Stimulated activated CD4-positive, alpha-beta T cell treated with anti-CD3 and anti-CD28 coated beads, Interleukin-2, amount 100 ng/mL, for 48 hours (primary cell): ENCODE results near the gene SRGAP1.

ENCODE experiments used
- DNase-seq, 2 donors: peaks; one replicate each; pipeline ENCODE4 v3.0.0-alpha.2; 2020

The SRGAP1 gene

DNA sequence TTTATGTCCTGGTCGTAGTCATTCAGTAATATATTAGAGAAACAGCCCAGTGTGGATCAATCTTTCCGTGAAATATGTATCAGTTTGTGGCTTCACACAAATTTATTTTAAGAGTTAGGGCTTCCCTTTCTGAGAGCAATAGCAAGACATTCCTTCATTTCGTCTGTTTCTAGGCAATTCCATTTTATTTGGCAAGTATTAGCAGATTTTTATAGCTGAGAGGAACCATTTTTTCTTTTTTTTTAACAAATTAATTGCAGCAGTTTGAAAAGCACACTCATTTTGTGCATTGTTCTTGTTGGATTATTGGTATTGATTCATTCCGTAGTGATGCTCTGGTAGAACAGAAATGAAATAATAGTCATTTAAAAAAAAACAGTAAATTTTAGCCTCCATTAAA is 132.9 kb downstream of the SRGAP1 start:
- DNase-seq = no peak

DNA sequence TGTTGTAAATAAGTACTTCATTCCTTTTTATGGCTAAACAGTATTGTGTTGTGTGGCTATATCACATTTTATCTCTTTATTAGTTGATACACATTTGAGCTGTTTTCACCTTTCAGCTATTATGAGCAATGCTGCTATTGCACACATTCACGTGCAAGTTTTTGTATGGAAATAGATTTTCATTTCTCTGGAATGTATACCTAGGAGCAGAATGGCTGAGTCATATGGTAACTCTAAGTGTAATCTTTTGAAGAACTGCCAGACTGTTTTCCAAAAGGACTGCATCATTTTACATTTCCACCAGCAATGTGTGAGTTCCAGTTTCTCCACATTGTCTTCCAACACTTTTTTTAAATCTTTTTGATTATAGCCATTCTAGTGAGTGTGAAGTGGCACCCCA is 134.0 kb downstream of the SRGAP1 start:
- DNase-seq = no peak

- DNase-seq = no peak
Observed at GRCh38 chr12:63980211-63980610, 135.7 kb downstream of the SRGAP1 start.

- DNase-seq = no peak
Observed at GRCh38 chr12:63981343-63981742, 136.8 kb downstream of the SRGAP1 start.

GRCh38 chr12:63982604-63983295 is 138.2 kb downstream of the SRGAP1 start:
- DNase-seq = no peak

GRCh38 chr12:63985456-63985855 is 141.0 kb downstream of the SRGAP1 start:
- DNase-seq = no peak

GRCh38 chr12:63985945-63986344 is 141.4 kb downstream of the SRGAP1 start:
- DNase-seq = no peak

- no peak for DNase-seq
Observed at GRCh38 chr12:63989301-63989845, 144.9 kb downstream of the SRGAP1 start.

GRCh38 chr12:63990828-63991547 is 146.5 kb downstream of the SRGAP1 start:
- no peak for DNase-seq

DNA sequence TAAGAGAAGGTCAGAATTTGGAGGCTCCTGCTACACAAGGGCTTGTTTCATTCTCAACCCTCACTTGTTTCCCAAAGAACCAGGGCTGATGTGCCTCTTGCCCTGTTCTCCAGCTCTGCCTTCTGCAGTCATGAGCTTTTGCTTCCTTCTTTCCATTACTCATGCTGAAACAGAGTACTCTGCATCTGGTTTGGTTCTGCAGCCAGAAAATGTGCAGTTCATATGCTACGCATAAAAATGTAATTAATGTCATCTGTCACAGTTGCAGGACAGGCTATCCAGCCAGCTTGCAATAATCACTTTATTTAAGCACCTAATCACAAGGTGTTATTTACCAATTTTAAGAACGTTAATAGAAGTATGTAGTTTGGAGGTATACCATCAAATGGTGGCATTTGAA is 150.2 kb downstream of the SRGAP1 start:
- no peak for DNase-seq

DNA sequence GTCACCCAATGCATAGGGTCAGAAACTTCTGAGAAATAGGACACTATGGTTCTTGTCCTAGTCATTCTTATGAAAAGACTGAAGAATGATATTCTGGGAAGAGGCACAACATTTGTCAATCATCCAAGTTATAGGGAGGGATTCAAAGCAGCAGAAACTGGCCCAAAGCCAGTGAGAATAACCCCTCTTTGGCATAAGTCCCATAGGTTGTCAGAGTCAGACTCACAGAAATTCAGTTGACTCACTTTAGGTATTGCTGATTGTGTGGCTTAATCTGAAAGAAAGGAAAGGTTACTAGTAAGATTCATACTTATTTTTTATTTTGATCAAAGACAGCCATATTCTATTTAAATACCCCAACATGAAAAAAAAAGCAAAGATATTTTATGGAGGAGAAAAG is 151.0 kb downstream of the SRGAP1 start:
- no peak for DNase-seq

GRCh38 chr12:63996556-63996955 is 152.1 kb downstream of the SRGAP1 start:
- DNase-seq = no peak

GRCh38 chr12:63997198-63997597 is 152.7 kb downstream of the SRGAP1 start:
- DNase-seq = no peak

- DNase-seq = no peak
Observed at GRCh38 chr12:63998584-63998983, 154.1 kb downstream of the SRGAP1 start.

- DNase-seq = no peak
Observed at GRCh38 chr12:63999853-64000252, 155.4 kb downstream of the SRGAP1 start.

DNA sequence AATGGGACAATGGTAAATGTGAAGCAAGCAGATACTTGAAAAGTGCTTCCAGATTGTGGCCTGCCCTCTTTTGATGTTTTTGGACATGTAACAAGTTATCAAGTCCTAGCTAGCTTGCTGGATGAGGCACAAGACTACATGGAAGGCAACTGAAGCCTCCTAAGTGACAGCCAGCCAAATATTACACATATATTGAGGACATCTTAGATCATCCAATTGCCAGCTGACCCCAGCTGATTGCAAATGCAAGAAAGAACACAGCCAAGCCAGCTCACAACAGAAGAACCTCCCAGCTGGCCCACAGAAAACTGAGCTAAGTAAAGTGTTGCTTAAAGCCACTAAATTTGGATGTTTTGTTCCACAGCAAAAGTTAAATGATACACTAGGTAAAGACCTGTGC is 156.9 kb downstream of the SRGAP1 start:
- no peak for DNase-seq

DNA sequence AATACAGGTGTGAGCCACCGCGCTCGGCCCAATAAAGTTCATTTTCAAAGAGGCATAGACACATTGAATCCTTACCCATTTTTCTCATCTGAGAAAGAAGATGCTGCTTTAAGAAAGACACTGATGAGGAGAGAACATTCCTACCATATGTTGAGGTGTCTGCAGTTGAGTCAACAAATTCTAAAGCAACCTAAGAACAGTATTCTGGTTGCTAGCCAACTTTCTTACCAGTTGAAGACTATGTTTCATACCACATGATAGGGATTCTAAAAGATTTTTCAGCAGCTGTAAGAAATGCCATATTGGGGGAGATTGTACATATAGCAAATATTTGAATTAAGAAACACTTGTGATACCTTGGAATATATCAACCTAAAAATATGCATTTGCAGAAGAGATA is 160.1 kb downstream of the SRGAP1 start:
- DNase-seq = no peak

DNA sequence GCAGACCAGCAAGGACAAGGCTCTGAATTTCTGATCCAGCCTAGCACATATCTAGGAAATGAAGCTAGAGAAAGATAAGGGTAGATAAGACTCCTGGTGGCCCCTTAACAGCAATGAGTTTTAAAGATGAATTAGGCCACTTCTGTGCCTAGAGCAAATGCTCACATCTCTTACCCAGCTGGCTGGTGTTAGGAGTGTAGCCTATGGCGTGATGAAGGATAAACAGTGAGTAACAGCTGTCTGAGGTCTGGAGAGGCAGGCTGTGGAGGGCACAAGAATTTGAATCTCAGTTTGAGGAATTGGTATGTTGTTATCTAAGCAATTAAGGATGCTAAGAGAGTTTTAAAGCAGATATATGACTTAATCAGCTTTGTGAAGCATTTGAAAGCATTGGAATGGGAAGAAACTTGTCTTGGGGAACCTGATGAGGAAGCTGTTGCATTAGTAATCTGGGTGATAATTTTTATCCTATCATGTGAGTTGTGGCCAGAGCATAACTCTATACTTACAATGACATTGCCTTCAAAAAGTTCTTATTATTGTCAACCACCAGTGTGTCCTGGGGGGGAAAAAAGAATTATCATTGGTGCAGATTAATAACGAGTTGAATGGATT is 161.8 kb downstream of the SRGAP1 start:
- DNase-seq = no peak

GRCh38 chr12:64007853-64008252 is 163.4 kb downstream of the SRGAP1 start:
- no peak for DNase-seq

- DNase-seq = no peak
Observed at GRCh38 chr12:64008596-64008995, 164.1 kb downstream of the SRGAP1 start.

DNA sequence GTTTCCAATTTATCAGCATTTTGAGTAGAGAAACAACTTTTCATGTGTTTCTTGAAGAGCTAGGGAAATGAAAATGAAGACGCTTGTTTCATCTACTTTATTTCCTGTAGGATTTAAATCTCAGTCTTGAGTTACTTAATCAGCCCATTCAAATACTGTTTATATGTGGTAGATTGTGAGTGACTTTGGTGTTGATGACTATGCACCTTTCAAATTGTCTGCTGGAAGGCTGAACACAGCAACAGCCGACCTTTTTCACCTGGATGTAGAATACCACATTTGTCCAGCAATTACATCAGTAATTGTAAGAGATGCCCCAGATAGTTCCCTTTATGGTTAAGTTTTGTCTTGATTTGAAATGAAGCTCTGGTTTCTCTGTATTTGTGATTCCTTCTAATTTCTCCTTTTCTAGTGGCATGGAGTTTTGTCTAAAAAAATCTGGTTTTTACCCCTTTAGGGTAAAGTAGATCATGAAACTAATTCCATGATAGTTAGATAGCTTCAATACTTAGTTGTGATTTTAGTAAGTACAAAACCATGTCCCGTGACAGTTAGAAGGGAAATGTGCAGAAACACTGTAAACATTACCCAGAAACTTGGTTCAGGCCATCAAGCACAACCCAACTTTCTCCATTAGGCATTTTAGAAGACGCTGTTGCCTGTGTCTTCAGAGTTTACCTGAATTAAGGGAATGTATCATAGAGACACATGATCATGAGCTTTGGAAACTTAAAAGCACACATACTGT is 165.0 kb downstream of the SRGAP1 start:
- DNase-seq = no peak

DNA sequence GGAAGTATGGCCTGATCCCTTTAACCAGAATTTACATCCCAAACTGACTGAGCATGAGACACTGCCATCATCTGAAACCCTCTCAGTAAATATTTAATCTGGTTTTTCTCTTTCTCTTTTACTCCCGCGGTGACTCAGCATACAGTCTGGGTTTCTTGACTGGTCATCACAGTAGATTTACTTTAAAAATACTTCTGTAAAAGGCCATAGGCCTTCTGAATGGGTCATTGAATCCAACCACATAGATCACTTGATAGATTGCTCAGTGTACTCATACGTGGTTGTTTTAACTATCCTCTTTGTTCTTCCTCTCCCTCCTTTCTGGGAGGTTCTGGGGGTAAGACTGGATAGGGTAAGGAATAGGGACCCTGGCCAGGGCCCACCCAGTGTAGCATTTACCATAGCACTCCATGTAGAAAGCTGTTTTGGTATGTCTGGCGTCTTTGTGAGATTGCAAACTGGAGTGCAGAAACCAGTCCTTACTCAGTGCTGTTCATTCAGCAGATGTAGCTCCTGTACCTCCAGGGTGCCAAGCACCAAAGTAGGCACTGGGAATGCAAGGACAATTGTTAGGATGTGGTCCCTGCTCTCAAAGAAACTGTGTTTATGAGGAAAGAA is 165.7 kb downstream of the SRGAP1 start:
- no peak for DNase-seq

DNA sequence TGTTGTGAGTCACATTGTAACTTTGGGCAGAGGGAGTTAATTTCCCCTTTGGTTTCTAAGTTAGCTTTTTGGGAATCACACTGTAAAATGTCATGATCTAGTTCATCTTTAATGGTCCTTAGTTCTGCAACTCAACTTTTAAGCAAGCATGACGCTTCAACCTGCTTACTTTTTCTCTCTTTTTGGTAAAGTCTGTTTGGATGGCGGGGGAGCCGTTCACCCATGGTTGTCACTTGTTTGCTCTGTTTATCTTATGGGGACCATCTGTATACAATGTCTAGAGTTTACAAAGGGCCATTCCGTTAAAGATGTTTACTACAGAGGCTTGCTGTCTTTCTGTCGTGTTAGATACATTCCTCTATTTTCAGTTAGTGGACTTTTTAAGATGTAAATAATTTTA is 172.0 kb downstream of the SRGAP1 start:
- no peak for DNase-seq
